ENCODE results near the gene FGFR1OP2. TPM values are rescaled to one million over a fixed set of nuclear protein-coding genes. Genes with fewer than 3 reads are reported as not detected.

FGFR1OP2 gene
- total and polyA plus RNA-seq, 4 donors: 11.9 to 76.0 (median 27.6) TPM

GRCh38 chr12:27001663-27002062, 63.4 kb downstream of the FGFR1OP2 start:
- WGBS: 86% methylated on average over 5 of the region's 5 CpGs
- H3K4me3 ChIP-seq (ENCODE audit: low read depth in 1 of 3, low read length in 3 of 3): no peak overlapping the region
- H3K36me3 ChIP-seq (ENCODE audit: control insufficient read depth in 4 of 4, insufficient read depth in 3 of 4, low read depth in 1 of 4, low read length in 3 of 4): peaks cover 0 to 8% (median 6%) of the 10 kb centered on the region in 4 donors
- no peaks in the 10 kb centered on the region for H3K27me3 ChIP-seq (ENCODE audit: control insufficient read depth in 4 of 4, insufficient read depth in 4 of 4, low read length in 3 of 4)
- H3K4me1 ChIP-seq (ENCODE audit: control insufficient read depth in 4 of 4, insufficient read depth in 4 of 4, low read length in 3 of 4): peaks cover 4 to 8% (median 7%) of the 10 kb centered on the region in 4 donors
- no peak for TF ChIP-seq EGR1 (IDR thresholded peaks at IDR 0.05; ENCODE audit: low read depth in 2 of 2)
- no peak for TF ChIP-seq RAD21 (IDR thresholded peaks at IDR 0.05)
- no peak for TF ChIP-seq HNF4G (IDR thresholded peaks at IDR 0.05)
- TF ChIP-seq REST (IDR thresholded peaks at IDR 0.05): no peak
- no peak for TF ChIP-seq JUND (IDR thresholded peaks at IDR 0.05)
- no peak for TF ChIP-seq ZBTB33 (IDR thresholded peaks at IDR 0.05)
- TF ChIP-seq GABPA (IDR thresholded peaks at IDR 0.05 in 1 of 2, conservative IDR thresholded peaks at IDR 0.05 in 1 of 2): no peak
- TF ChIP-seq TAF1 (conservative IDR thresholded peaks at IDR 0.05): no peak
- TF ChIP-seq CTCF (IDR thresholded peaks at IDR 0.05; ENCODE audit: low read depth, low read length, missing input control): no peak
- no peak overlapping the region for H3K9ac ChIP-seq (ENCODE audit: low read depth in 1 of 2, low read length in 2 of 2)
- DNase-seq (ENCODE audit: low spot score): no peak
- no peak overlapping the region for H3K27ac ChIP-seq (ENCODE audit: low read depth in 1 of 2, low read length in 2 of 2)
- H3K9me3 ChIP-seq (ENCODE audit: control insufficient read depth in 4 of 4, low read length in 3 of 4): no peaks in the 10 kb centered on the region

GRCh38 chr12:27002141-27002540, 63.9 kb downstream of the FGFR1OP2 start:
- no peak for DNase-seq (ENCODE audit: low spot score)
- Histone ChIP-seq H3K4me3 (ENCODE audit: low read depth in 1 of 3, low read length in 3 of 3) (no peak overlapping the region), H3K36me3 (ENCODE audit: control insufficient read depth in 4 of 4, insufficient read depth in 3 of 4, low read depth in 1 of 4, low read length in 3 of 4) (peaks cover 0 to 8% (median 6%) of the 10 kb centered on the region in 4 donors), H3K27me3 (ENCODE audit: control insufficient read depth in 4 of 4, insufficient read depth in 4 of 4, low read length in 3 of 4) (no peaks in the 10 kb centered on the region), H3K9me3 (ENCODE audit: control insufficient read depth in 4 of 4, low read length in 3 of 4) (no peaks in the 10 kb centered on the region), H3K4me1 (ENCODE audit: control insufficient read depth in 4 of 4, insufficient read depth in 4 of 4, low read length in 3 of 4) (peaks cover 4 to 12% (median 10%) of the 10 kb centered on the region in 4 donors), H3K9ac (ENCODE audit: low read depth in 1 of 2, low read length in 2 of 2) (no peak overlapping the region), H3K27ac (ENCODE audit: low read depth in 1 of 2, low read length in 2 of 2) (no peak overlapping the region)
- WGBS: 91% methylated on average over 5 of the region's 5 CpGs
- TF ChIP-seq ZBTB33 (IDR thresholded peaks at IDR 0.05): no peak
- no peak for TF ChIP-seq RAD21 (IDR thresholded peaks at IDR 0.05)
- TF ChIP-seq EGR1 (IDR thresholded peaks at IDR 0.05; ENCODE audit: low read depth in 2 of 2): no peak
- no peak for TF ChIP-seq ATF3 (IDR thresholded peaks at IDR 0.05)
- no peak for TF ChIP-seq CTCF (IDR thresholded peaks at IDR 0.05; ENCODE audit: low read depth, low read length, missing input control)
- TF ChIP-seq HNF4G (IDR thresholded peaks at IDR 0.05): no peak
- TF ChIP-seq SP1 (IDR thresholded peaks at IDR 0.05): no peak
- no peak for TF ChIP-seq TAF1 (conservative IDR thresholded peaks at IDR 0.05)
- no peak for TF ChIP-seq FOXA2 (IDR thresholded peaks at IDR 0.05)
- TF ChIP-seq FOXA1 (IDR thresholded peaks at IDR 0.05): no peak
- no peak for TF ChIP-seq MAX (IDR thresholded peaks at IDR 0.05)
- no peak for TF ChIP-seq YY1 (IDR thresholded peaks at IDR 0.05)
- no peak for TF ChIP-seq RXRA (IDR thresholded peaks at IDR 0.05)
- no peak for TF ChIP-seq HNF4A (conservative IDR thresholded peaks at IDR 0.05)
- no peak for TF ChIP-seq GABPA (IDR thresholded peaks at IDR 0.05 in 1 of 2, conservative IDR thresholded peaks at IDR 0.05 in 1 of 2)
- TF ChIP-seq NR2F2 (IDR thresholded peaks at IDR 0.05): no peak

Data from liver (tissue), 9 donors.